Vagina (tissue), 2 donors: Measurements from ENCODE around the gene SCMH1. TPM values are rescaled to one million over a fixed set of nuclear protein-coding genes. Genes with fewer than 3 reads are reported as not detected.

Source experiments
- DNase-seq, 2 donors: peaks; one replicate each; pipeline ENCODE4 v3.0.0-alpha.2; 2017; ENCODE audit errors: extremely low spot score in 2 of 2
- H3K27ac ChIP-seq: fragments of 200-600 bp; sonication (generic); one replicate; pipeline ENCODE4 v1.5.1; 2019
- H3K27me3 ChIP-seq: fragments of 200-600 bp; sonication (generic); one replicate; pipeline ENCODE4 v1.5.1; 2019
- H3K36me3 ChIP-seq, 2 donors: fragments of 200-600 bp; sonication (generic); one replicate each; pipeline ENCODE4 v1.5.1; 2017 to 2019
- H3K4me1 ChIP-seq: fragments of 200-600 bp; sonication (generic); one replicate; pipeline ENCODE4 v1.5.1; 2019
- H3K4me3 ChIP-seq, 2 donors: fragments of 200-600 bp; sonication (generic); 1 replicate in 1 of 2; 2 replicates in 1 of 2; pipeline ENCODE4 v1.5.1; 2016 to 2019
- H3K9me3 ChIP-seq: fragments of 200-600 bp; sonication (generic); one replicate; pipeline ENCODE4 v1.5.1; 2019
- CTCF ChIP-seq, 3 experiments: fragments of 450-650 bp in 2 of 3; fragments of 200-600 bp in 1 of 3; sonication (generic) in 1 of 3; IDR thresholded peaks; one replicate each; pipeline ENCODE4 v1.5.1; 2017 to 2019; ENCODE audit warnings: antibody characterized with exemption in 3 of 3, mild to moderate bottlenecking in 2 of 3, moderate library complexity in 2 of 3
- POLR2A ChIP-seq, 2 donors: fragments of 450-650 bp; IDR thresholded peaks; one replicate each; pipeline ENCODE4 v1.6.1; 2017; ENCODE audit warnings: antibody characterized with exemption in 2 of 2, mild to moderate bottlenecking in 2 of 2, moderate library complexity in 2 of 2
- POLR2AphosphoS5 ChIP-seq, 2 donors: sonication (generic); formaldehyde crosslinking; IDR thresholded peaks; one replicate each; pipeline ENCODE4 v1.9.0; 2017; ENCODE audit warnings: antibody characterized with exemption in 2 of 2, mild to moderate bottlenecking in 2 of 2, low read depth in 1 of 2; ENCODE audit not compliant: insufficient read depth in 1 of 2
- intact Hi-C: fragments of 100-400 bp; cut with DNase I; formaldehyde crosslinking; loops from one replicate; pipeline ENCODE4 v1.15.1; 2023
- total RNA-seq: library from RNA; depleted of rRNA; stranded (reverse); fragments of >200 nt; gene quantifications from one replicate; pipeline ENCODE4 v1.2.3, GENCODE V29; 2016

The SCMH1 gene
- total RNA-seq, 1 donor from 2014 or later, result 35.1 TPM

DNA sequence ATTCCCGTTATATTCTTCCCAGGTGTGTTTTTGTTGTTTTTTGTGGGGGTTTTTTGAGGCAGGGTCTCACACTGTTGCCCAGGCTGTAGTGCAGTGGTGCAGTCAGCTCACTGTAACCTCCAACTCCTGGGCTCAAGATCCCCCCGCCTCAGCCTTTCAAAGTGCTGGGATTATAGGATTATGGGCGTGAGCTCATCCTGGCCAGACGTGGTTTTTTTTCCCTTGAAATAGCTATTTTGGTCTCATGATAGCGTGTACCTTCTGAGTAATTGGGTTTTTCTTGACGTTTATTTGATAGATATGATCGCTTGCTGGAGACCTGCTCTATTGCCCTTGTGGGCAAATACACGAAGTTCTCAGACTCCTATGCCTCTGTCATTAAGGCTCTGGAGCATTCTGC is 245.0 kb downstream of the SCMH1 start:
- Histone ChIP-seq H3K9me3 (no peaks in the 10 kb centered on the region), H3K4me1 (no peaks in the 10 kb centered on the region), H3K36me3 (peaks cover 0 to 44% of the 10 kb centered on the region in 2 donors), H3K27me3 (no peaks in the 10 kb centered on the region), H3K4me3 (no peak overlapping the region), H3K27ac (no peak overlapping the region)
- TF ChIP-seq POLR2AphosphoS5 (IDR thresholded peaks at IDR 0.05; ENCODE audit: insufficient read depth in 1 of 2, low read depth in 1 of 2), result no peak
- TF ChIP-seq CTCF (IDR thresholded peaks at IDR 0.05), result no peak
- no peak for TF ChIP-seq POLR2A (IDR thresholded peaks at IDR 0.05)
- intact Hi-C loops, result no loop called here
- DNase-seq, result no peak

DNA sequence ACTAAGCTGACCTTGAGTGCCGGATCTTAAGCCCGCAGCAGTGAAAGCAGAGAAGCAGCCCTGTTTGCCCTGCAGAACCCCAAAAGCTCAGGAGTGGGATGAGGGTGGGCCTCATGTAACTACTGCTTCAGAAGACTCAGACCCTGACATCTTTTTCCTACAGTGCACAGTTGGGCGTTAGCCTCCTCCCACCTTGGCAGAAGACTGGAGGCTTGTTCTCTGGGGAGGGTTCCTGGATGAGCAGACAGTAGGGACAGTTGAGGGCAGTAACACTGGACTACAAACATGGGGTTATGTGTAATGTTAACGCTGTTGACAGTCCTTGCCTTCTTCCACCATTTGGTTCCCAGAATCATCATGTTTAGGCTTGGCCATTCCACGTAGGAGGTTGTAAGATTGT is 253.0 kb downstream of the SCMH1 start:
- DNase-seq, result no peak
- Histone ChIP-seq H3K4me3 (no peak overlapping the region), H3K4me1 (peaks cover 29% of the 10 kb centered on the region), H3K27ac (no peak overlapping the region), H3K9me3 (no peaks in the 10 kb centered on the region), H3K36me3 (peaks cover 0 to 63% of the 10 kb centered on the region in 2 donors), H3K27me3 (no peaks in the 10 kb centered on the region)
- intact Hi-C loops, result no loop called here
- no peak for TF ChIP-seq POLR2AphosphoS5 (IDR thresholded peaks at IDR 0.05; ENCODE audit: insufficient read depth in 1 of 2, low read depth in 1 of 2)
- TF ChIP-seq POLR2A (IDR thresholded peaks at IDR 0.05), result no peak
- TF ChIP-seq CTCF (IDR thresholded peaks at IDR 0.05), result no peak

DNA sequence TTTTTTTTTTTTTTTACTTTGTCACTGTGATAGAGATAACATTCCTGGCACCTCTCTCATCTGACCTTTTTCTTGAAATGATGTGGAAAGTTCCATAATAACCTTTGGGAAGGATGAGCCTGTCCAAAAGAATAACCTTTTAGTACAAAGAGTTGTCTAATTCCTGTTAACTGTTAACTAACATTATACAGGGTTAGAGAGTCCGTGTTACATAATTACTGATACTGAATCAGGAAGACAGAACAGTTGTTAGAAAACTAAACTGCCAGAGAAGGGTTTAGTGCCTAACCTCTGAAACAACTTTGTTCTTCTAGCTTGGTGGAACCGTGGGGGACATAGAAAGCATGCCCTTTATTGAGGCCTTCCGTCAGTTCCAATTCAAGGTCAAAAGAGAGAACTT is 253.8 kb downstream of the SCMH1 start:
- intact Hi-C loops, result no loop called here
- H3K4me1 ChIP-seq, result peaks cover 37% of the 10 kb centered on the region
- no peaks in the 10 kb centered on the region for H3K27me3 ChIP-seq
- H3K36me3 ChIP-seq, result peaks cover 0 to 63% of the 10 kb centered on the region in 2 donors
- H3K27ac ChIP-seq, result no peak overlapping the region
- TF ChIP-seq POLR2AphosphoS5 (IDR thresholded peaks at IDR 0.05; ENCODE audit: insufficient read depth in 1 of 2, low read depth in 1 of 2), result no peak
- TF ChIP-seq CTCF (IDR thresholded peaks at IDR 0.05), result no peak
- no peak for TF ChIP-seq POLR2A (IDR thresholded peaks at IDR 0.05)
- H3K4me3 ChIP-seq, result no peak overlapping the region
- H3K9me3 ChIP-seq, result no peaks in the 10 kb centered on the region
- no peak for DNase-seq

GRCh38 chr1:40987439-40988276 is 254.4 kb downstream of the SCMH1 start:
- H3K4me3 ChIP-seq, result no peak overlapping the region
- H3K27ac ChIP-seq, result no peak overlapping the region
- H3K36me3 ChIP-seq, result peaks cover 0 to 63% of the 10 kb centered on the region in 2 donors
- peaks cover 43% of the 10 kb centered on the region for H3K4me1 ChIP-seq
- intact Hi-C loops, result no loop called here
- no peak for TF ChIP-seq POLR2A (IDR thresholded peaks at IDR 0.05)
- TF ChIP-seq POLR2AphosphoS5 (IDR thresholded peaks at IDR 0.05; ENCODE audit: insufficient read depth in 1 of 2, low read depth in 1 of 2), result no peak
- no peak for TF ChIP-seq CTCF (IDR thresholded peaks at IDR 0.05)
- no peaks in the 10 kb centered on the region for H3K27me3 ChIP-seq
- no peaks in the 10 kb centered on the region for H3K9me3 ChIP-seq
- no peak for DNase-seq

DNA sequence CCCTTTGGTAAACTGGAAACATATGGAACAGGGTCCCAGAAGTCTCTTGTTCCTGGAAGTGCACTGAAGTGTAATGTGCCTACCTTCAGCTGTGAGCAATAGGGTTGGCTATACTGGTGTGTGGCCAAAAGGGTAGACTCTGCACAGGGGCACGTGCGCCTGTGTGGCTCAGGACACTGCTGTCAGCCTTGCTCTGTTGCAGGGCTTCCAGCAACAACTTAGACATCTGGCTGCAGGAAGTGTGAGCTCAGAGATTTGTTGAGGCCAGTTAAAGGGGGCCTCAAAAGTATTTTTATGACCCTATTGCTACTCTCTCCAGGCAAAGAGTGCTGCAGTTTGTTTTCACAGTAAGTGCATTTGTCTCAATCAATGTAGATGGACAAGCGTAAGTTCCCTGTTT is 255.2 kb downstream of the SCMH1 start:
- Histone ChIP-seq H3K36me3 (peaks cover 0 to 60% of the 10 kb centered on the region in 2 donors), H3K27ac (peak overlapping the region; percentile 53), H3K4me1 (peaks cover 50% of the 10 kb centered on the region), H3K9me3 (no peaks in the 10 kb centered on the region), H3K27me3 (no peaks in the 10 kb centered on the region), H3K4me3 (no peak overlapping the region)
- TF ChIP-seq POLR2AphosphoS5 (IDR thresholded peaks at IDR 0.05; ENCODE audit: insufficient read depth in 1 of 2, low read depth in 1 of 2) (no peak), POLR2A (IDR thresholded peaks at IDR 0.05) (no peak), CTCF (IDR thresholded peaks at IDR 0.05) (no peak)
- DNase-seq, result no peak
- intact Hi-C loops, result no loop called here
